GOT3 (cell line): Measurements from ENCODE around the gene DAZ4.
"Not testable (repeated sequence)": the region's sequence is repeated elsewhere in the genome, so short reads cannot be mapped to it uniquely, and the experiment has no call there.

Source experiments
- DNase-seq: peaks from one replicate; lab custom pipeline; 2025; ENCODE audit warnings: mixed read lengths; lab: John Stamatoyannopoulos, UW

The DAZ4 gene

GRCh38 chrY:24833619-24834018, at the start of gene DAZ4:
TSS of gene DAZ4 (plus strand) at chrY:24833919. CDS start at chrY:24834127, 208 bp downstream.
- not testable (repeated sequence) for DNase-seq

GRCh38 chrY:24813293-24813692, 20.4 kb upstream of the DAZ4 start, which contains the start of gene DAZ3:
TSS of gene DAZ3 (minus strand) at chrY:24813393. CDS start at chrY:24813185, 208 bp downstream.
- DNase-seq = not testable (repeated sequence)

- DNase-seq = not testable (repeated sequence)
These were observed 11.9 kb upstream of the DAZ4 start for GRCh38 chrY:24821836-24822235.

GRCh38 chrY:24824184-24824879, 9.4 kb upstream of the DAZ4 start:
- not testable (repeated sequence) for DNase-seq

DNA sequence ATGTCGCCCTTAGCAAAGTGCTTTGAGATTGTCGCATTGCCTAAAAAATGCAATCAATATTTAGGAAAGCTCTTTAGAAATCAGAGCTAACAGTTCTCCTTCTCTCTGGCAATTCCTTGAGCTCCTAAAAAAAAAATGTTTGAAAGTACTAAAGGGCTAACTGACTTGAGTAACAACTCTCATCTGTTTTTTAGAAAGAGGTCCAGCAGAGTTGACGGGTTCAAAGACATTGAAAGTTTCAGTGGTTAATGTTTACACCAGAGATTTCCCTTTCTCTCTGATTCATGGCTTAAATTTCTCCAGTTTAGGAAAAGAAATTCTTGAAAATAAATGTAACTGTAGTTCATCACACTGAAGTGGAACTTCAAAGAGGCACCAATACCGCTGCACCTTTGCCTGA, 8.7 kb upstream of the DAZ4 start:
- DNase-seq = not testable (repeated sequence)
